WTC11 (cell line): ENCODE results near the gene KIF17. TPM values are rescaled to one million over a fixed set of nuclear protein-coding genes. Genes with fewer than 3 reads are reported as not detected.

Source experiments
- ATAC-seq: fragments of 200-7000 bp; cut with Tn5 transposase; 2 replicates; pipeline ENCODE4 v1.10.0; 2021; ENCODE audit warnings: mild to moderate bottlenecking, moderate library complexity
- CTCF ChIA-PET: fragments of 300-600 bp; sonication (Branson Sonifier 250); formaldehyde crosslinking; loops from one replicate; lab custom pipeline; 2021; ENCODE audit warnings: antibody characterized with exemption; lab: Charles Lee
- POLR2A ChIA-PET: fragments of 350-600 bp; sonication (Branson Sonifier 250); formaldehyde crosslinking; loops from one replicate; lab custom pipeline; 2021; ENCODE audit warnings: antibody characterized with exemption; lab: Charles Lee
- DNase-seq: peaks from one replicate; pipeline ENCODE4 v3.0.0; 2021; ENCODE audit warnings: low spot score
- H3K27ac Mint-ChIP-seq: 2 replicates; pipeline ENCODE4 v1.8.0; 2021; ENCODE audit warnings: mixed read lengths
- H3K27me3 Mint-ChIP-seq: 2 replicates; pipeline ENCODE4 v1.8.0; 2021; ENCODE audit warnings: low read depth, mild to moderate bottlenecking, moderate library complexity, mixed read lengths
- H3K36me3 Mint-ChIP-seq: 2 replicates; pipeline ENCODE4 v1.8.0; 2021; ENCODE audit warnings: mixed read lengths
- H3K4me1 Mint-ChIP-seq: 2 replicates; pipeline ENCODE4 v1.8.0; 2022; ENCODE audit warnings: mixed read lengths
- H3K4me3 Mint-ChIP-seq: 2 replicates; pipeline ENCODE4 v1.8.0; 2021; ENCODE audit warnings: mild to moderate bottlenecking, moderate library complexity, mixed read lengths
- H3K9me3 Mint-ChIP-seq: 2 replicates; pipeline ENCODE4 v1.8.0; 2021; ENCODE audit warnings: mixed read lengths
- ATF1 ChIP-seq: sonication (generic); formaldehyde crosslinking; IDR thresholded peaks from 2 replicates; pipeline ENCODE4 v1.8.1; 2023; ENCODE audit warnings: mild to moderate bottlenecking, moderate library complexity, missing genetic modification reagents
- CREB1 ChIP-seq: sonication (generic); formaldehyde crosslinking; IDR thresholded peaks from 2 replicates; pipeline ENCODE4 v1.8.0; 2023; ENCODE audit warnings: mild to moderate bottlenecking, missing genetic modification reagents
- ELF4 ChIP-seq: sonication (generic); formaldehyde crosslinking; IDR thresholded peaks from 2 replicates; pipeline ENCODE4 v1.8.1; 2022; ENCODE audit warnings: low read depth, mild to moderate bottlenecking, moderate library complexity, missing genetic modification reagents
- FOXK1 ChIP-seq: sonication (generic); formaldehyde crosslinking; IDR thresholded peaks from 2 replicates; pipeline ENCODE4 v1.8.0; 2022; ENCODE audit warnings: mild to moderate bottlenecking, moderate library complexity, missing genetic modification reagents
- GTF2I ChIP-seq: fragments of 250-450 bp; sonication (Bioruptor Pico); conservative IDR thresholded peaks from 2 replicates; pipeline ENCODE4 v1.4.0; 2021; ENCODE audit warnings: mild to moderate bottlenecking
- JUN ChIP-seq: sonication (generic); formaldehyde crosslinking; IDR thresholded peaks from 2 replicates; pipeline ENCODE4 v1.8.0; 2023; ENCODE audit warnings: mild to moderate bottlenecking, missing genetic modification reagents
- KAT7 ChIP-seq: sonication (generic); formaldehyde crosslinking; IDR thresholded peaks from 2 replicates; pipeline ENCODE4 v1.8.1; 2023; ENCODE audit warnings: missing genetic modification reagents, mild to moderate bottlenecking, borderline replicate concordance
- NFE2L1 ChIP-seq: sonication (generic); formaldehyde crosslinking; IDR thresholded peaks from 2 replicates; pipeline ENCODE4 v1.8.1; 2023; ENCODE audit warnings: missing genetic modification reagents
- NR1H2 ChIP-seq: sonication (generic); formaldehyde crosslinking; IDR thresholded peaks from 2 replicates; pipeline ENCODE4 v1.9.0; 2021; ENCODE audit warnings: mild to moderate bottlenecking, moderate library complexity, missing genetic modification reagents
- PRRX2 ChIP-seq: fragments of 250-450 bp; sonication (Bioruptor Pico); IDR thresholded peaks from 2 replicates; pipeline ENCODE4 v1.8.0; 2021; ENCODE audit warnings: mild to moderate bottlenecking
- TP53 ChIP-seq: sonication (generic); formaldehyde crosslinking; IDR thresholded peaks from 2 replicates; pipeline ENCODE4 v1.8.1; 2023; ENCODE audit warnings: mild to moderate bottlenecking, missing genetic modification reagents
- ZNF121 ChIP-seq: sonication (generic); formaldehyde crosslinking; IDR thresholded peaks from 2 replicates; pipeline ENCODE4 v1.8.0; 2023; ENCODE audit warnings: missing genetic modification reagents
- ZNF138 ChIP-seq: sonication (generic); formaldehyde crosslinking; conservative IDR thresholded peaks from 2 replicates; pipeline ENCODE4 v1.8.1; 2022; ENCODE audit warnings: mild to moderate bottlenecking, moderate library complexity, missing genetic modification reagents
- ZNF263 ChIP-seq: sonication (generic); formaldehyde crosslinking; IDR thresholded peaks from 2 replicates; pipeline ENCODE4 v1.8.1; 2022; ENCODE audit warnings: low read depth, mild to moderate bottlenecking, moderate library complexity, missing genetic modification reagents
- ZNF317 ChIP-seq: sonication (generic); formaldehyde crosslinking; IDR thresholded peaks from 2 replicates; pipeline ENCODE4 v1.8.1; 2023; ENCODE audit warnings: low read depth, mild to moderate bottlenecking, moderate library complexity, missing genetic modification reagents, borderline replicate concordance
- ZNF416 ChIP-seq: fragments of 250-450 bp; sonication (Bioruptor Pico); IDR thresholded peaks from 2 replicates; pipeline ENCODE4 v1.9.0; 2021; ENCODE audit warnings: mild to moderate bottlenecking, inconsistent platforms
- total RNA-seq: library from RNA; stranded (reverse); gene quantifications from 3 replicates; pipeline ENCODE4 v1.2.3, GENCODE V29; 2021
- TF ChIP-seq, protein P1 (sequence below): sonication (generic); formaldehyde crosslinking; IDR thresholded peaks from 2 replicates; pipeline ENCODE4 v1.8.0; 2022; ENCODE audit warnings: mild to moderate bottlenecking, missing genetic modification reagents
- TF ChIP-seq, protein P2 (sequence below): sonication (generic); formaldehyde crosslinking; IDR thresholded peaks from 2 replicates; pipeline ENCODE4 v1.8.1; 2023; ENCODE audit warnings: mild to moderate bottlenecking, missing genetic modification reagents, moderate library complexity
- TF ChIP-seq, protein P3 (sequence below): sonication (generic); formaldehyde crosslinking; conservative IDR thresholded peaks from 2 replicates; pipeline ENCODE4 v1.8.1; 2022; ENCODE audit warnings: mild to moderate bottlenecking, missing genetic modification reagents
- TF ChIP-seq, protein P4 (sequence below): sonication (generic); formaldehyde crosslinking; IDR thresholded peaks from 2 replicates; pipeline ENCODE4 v1.8.1; 2022; ENCODE audit warnings: mild to moderate bottlenecking, moderate library complexity, missing genetic modification reagents
- TF ChIP-seq, protein P5 (sequence below): sonication (generic); formaldehyde crosslinking; IDR thresholded peaks from 2 replicates; pipeline ENCODE4 v1.8.0; 2023; ENCODE audit warnings: mild to moderate bottlenecking, missing genetic modification reagents
- TF ChIP-seq, protein P6 (sequence below): sonication (generic); formaldehyde crosslinking; IDR thresholded peaks from 2 replicates; pipeline ENCODE4 v1.8.1; 2022; ENCODE audit warnings: mild to moderate bottlenecking, missing genetic modification reagents, moderate library complexity, borderline replicate concordance
- TF ChIP-seq, protein P7 (sequence below): sonication (generic); formaldehyde crosslinking; IDR thresholded peaks from 2 replicates; pipeline ENCODE4 v1.8.0; 2023; ENCODE audit warnings: missing genetic modification reagents
- TF ChIP-seq, protein P8 (sequence below): sonication (generic); formaldehyde crosslinking; IDR thresholded peaks from 2 replicates; pipeline ENCODE4 v1.8.0; 2022; ENCODE audit warnings: missing genetic modification reagents
- TF ChIP-seq, protein P9 (sequence below): sonication (generic); formaldehyde crosslinking; IDR thresholded peaks from 2 replicates; pipeline ENCODE4 v1.8.1; 2023; ENCODE audit warnings: mild to moderate bottlenecking, missing genetic modification reagents, moderate library complexity

The KIF17 gene
- total RNA-seq, 1 experiment from 2014 or later = 8.1 TPM

DNA sequence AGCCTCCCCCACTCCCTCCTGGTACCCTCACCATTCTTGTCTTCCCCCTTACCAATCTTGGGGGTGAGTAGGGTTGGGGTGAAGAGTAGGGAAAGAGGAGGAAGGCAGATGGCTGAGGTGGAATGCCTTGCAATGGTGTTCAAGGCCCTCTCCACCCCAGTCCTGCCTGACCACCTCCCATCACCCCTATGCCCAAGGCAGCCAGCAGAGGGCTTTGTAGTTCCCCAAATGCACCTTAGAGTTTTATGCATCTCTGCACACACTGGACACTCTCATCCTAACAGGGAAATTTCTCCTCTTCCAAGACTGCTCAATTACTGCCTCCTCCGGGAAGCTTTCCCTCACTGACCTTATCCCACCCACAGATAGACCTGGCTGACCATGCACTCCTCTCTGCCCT lies 15.4 kb downstream of the KIF17 start:
- ATAC-seq (no peak; the same call in 1 of the 2 replicates), DNase-seq (no peak)
- TF ChIP-seq NR1H2 (CRISPR knock-in tag) (no peak), ZNF263 (no peak), ZNF121 (CRISPR knock-in tag) (no peak), ELF4 (CRISPR knock-in tag) (no peak), CREB1 (no peak), GTF2I (CRISPR knock-in tag) (no peak), JUN (CRISPR knock-in tag) (no peak), PRRX2 (no peak), ZNF416 (CRISPR knock-in tag) (no peak), ZNF138 (no peak), FOXK1 (CRISPR knock-in tag) (no peak), TP53 (CRISPR knock-in tag) (no peak), NFE2L1 (no peak), ZNF317 (CRISPR knock-in tag) (no peak)
- TF ChIP-seq, protein P1, sequence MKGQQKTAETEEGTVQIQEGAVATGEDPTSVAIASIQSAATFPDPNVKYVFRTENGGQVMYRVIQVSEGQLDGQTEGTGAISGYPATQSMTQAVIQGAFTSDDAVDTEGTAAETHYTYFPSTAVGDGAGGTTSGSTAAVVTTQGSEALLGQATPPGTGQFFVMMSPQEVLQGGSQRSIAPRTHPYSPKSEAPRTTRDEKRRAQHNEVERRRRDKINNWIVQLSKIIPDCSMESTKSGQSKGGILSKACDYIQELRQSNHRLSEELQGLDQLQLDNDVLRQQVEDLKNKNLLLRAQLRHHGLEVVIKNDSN (CRISPR knock-in tag) = no peak
- TF ChIP-seq, protein P2, sequence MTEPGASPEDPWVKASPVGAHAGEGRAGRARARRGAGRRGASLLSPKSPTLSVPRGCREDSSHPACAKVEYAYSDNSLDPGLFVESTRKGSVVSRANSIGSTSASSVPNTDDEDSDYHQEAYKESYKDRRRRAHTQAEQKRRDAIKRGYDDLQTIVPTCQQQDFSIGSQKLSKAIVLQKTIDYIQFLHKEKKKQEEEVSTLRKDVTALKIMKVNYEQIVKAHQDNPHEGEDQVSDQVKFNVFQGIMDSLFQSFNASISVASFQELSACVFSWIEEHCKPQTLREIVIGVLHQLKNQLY (CRISPR knock-in tag) = no peak
- TF ChIP-seq, protein P3, sequence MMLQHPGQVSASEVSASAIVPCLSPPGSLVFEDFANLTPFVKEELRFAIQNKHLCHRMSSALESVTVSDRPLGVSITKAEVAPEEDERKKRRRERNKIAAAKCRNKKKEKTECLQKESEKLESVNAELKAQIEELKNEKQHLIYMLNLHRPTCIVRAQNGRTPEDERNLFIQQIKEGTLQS = no peak
- TF ChIP-seq, protein P4, sequence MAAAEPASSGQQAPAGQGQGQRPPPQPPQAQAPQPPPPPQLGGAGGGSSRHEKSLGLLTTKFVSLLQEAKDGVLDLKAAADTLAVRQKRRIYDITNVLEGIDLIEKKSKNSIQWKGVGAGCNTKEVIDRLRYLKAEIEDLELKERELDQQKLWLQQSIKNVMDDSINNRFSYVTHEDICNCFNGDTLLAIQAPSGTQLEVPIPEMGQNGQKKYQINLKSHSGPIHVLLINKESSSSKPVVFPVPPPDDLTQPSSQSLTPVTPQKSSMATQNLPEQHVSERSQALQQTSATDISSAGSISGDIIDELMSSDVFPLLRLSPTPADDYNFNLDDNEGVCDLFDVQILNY (CRISPR knock-in tag) = no peak
- CTCF ChIA-PET = interaction anchor here (0.7 to 1.4 kb wide), 2 partner anchors 84 to 493 kb away, joined by 4 to 5 read pairs; partner anchors contain the start of gene HP1BP3
- no peak overlapping the region for H3K27ac Mint-ChIP-seq
- H3K9me3 Mint-ChIP-seq = no peaks in the 10 kb centered on the region
- H3K4me3 Mint-ChIP-seq = no peak overlapping the region
- no peaks in the 10 kb centered on the region; the same call in 1 of the 2 replicates for H3K27me3 Mint-ChIP-seq
- H3K36me3 Mint-ChIP-seq = peaks cover 2% of the 10 kb centered on the region; the same call in 1 of the 2 replicates
- POLR2A ChIA-PET = no interaction called here
- H3K4me1 Mint-ChIP-seq = peaks cover under 1% of the 10 kb centered on the region; the same call in 1 of the 2 replicates

DNA sequence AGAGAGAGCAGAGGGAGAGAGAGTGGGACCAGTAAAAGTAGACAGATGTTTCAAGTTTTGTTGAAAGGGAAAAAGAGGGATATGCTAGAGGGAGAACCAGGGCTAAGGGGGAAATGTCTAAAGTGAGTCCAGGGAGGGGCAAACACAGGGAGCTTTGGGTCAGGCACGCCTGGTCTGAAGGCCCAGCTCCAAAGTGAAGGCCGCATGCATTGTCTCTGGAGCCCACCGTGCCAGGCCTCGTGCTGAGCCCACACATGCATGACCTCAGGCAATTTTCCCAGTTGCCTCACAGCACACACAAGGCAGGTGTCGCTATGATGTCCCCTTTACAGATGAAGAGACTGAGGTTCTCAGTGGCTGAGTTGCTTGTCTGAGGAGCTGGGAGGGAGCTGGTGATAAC lies 16.0 kb downstream of the KIF17 start:
- no peak overlapping the region for H3K27ac Mint-ChIP-seq
- H3K36me3 Mint-ChIP-seq = no peaks in the 10 kb centered on the region
- peaks cover 6% of the 10 kb centered on the region for H3K4me1 Mint-ChIP-seq
- H3K9me3 Mint-ChIP-seq = no peaks in the 10 kb centered on the region
- no peaks in the 10 kb centered on the region; the same call in 1 of the 2 replicates for H3K27me3 Mint-ChIP-seq
- H3K4me3 Mint-ChIP-seq = no peak overlapping the region
- no peak for DNase-seq
- CTCF ChIA-PET = interaction anchor here (0.7 to 1.4 kb wide), 2 partner anchors 85 to 493 kb away, joined by 4 to 5 read pairs; partner anchors contain the start of gene HP1BP3
- POLR2A ChIA-PET = no interaction called here
- ATAC-seq = no peak
- TF ChIP-seq NFE2L1 (no peak), ATF1 (CRISPR knock-in tag) (no peak), KAT7 (CRISPR knock-in tag) (no peak), ZNF263 (no peak)
- TF ChIP-seq, protein P5, sequence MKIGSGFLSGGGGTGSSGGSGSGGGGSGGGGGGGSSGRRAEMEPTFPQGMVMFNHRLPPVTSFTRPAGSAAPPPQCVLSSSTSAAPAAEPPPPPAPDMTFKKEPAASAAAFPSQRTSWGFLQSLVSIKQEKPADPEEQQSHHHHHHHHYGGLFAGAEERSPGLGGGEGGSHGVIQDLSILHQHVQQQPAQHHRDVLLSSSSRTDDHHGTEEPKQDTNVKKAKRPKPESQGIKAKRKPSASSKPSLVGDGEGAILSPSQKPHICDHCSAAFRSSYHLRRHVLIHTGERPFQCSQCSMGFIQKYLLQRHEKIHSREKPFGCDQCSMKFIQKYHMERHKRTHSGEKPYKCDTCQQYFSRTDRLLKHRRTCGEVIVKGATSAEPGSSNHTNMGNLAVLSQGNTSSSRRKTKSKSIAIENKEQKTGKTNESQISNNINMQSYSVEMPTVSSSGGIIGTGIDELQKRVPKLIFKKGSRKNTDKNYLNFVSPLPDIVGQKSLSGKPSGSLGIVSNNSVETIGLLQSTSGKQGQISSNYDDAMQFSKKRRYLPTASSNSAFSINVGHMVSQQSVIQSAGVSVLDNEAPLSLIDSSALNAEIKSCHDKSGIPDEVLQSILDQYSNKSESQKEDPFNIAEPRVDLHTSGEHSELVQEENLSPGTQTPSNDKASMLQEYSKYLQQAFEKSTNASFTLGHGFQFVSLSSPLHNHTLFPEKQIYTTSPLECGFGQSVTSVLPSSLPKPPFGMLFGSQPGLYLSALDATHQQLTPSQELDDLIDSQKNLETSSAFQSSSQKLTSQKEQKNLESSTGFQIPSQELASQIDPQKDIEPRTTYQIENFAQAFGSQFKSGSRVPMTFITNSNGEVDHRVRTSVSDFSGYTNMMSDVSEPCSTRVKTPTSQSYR (CRISPR knock-in tag) = no peak
- TF ChIP-seq, protein P6, sequence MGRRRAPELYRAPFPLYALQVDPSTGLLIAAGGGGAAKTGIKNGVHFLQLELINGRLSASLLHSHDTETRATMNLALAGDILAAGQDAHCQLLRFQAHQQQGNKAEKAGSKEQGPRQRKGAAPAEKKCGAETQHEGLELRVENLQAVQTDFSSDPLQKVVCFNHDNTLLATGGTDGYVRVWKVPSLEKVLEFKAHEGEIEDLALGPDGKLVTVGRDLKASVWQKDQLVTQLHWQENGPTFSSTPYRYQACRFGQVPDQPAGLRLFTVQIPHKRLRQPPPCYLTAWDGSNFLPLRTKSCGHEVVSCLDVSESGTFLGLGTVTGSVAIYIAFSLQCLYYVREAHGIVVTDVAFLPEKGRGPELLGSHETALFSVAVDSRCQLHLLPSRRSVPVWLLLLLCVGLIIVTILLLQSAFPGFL (CRISPR knock-in tag) = no peak
- TF ChIP-seq, protein P7, sequence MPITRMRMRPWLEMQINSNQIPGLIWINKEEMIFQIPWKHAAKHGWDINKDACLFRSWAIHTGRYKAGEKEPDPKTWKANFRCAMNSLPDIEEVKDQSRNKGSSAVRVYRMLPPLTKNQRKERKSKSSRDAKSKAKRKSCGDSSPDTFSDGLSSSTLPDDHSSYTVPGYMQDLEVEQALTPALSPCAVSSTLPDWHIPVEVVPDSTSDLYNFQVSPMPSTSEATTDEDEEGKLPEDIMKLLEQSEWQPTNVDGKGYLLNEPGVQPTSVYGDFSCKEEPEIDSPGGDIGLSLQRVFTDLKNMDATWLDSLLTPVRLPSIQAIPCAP (CRISPR knock-in tag) = no peak
- TF ChIP-seq, protein P8, sequence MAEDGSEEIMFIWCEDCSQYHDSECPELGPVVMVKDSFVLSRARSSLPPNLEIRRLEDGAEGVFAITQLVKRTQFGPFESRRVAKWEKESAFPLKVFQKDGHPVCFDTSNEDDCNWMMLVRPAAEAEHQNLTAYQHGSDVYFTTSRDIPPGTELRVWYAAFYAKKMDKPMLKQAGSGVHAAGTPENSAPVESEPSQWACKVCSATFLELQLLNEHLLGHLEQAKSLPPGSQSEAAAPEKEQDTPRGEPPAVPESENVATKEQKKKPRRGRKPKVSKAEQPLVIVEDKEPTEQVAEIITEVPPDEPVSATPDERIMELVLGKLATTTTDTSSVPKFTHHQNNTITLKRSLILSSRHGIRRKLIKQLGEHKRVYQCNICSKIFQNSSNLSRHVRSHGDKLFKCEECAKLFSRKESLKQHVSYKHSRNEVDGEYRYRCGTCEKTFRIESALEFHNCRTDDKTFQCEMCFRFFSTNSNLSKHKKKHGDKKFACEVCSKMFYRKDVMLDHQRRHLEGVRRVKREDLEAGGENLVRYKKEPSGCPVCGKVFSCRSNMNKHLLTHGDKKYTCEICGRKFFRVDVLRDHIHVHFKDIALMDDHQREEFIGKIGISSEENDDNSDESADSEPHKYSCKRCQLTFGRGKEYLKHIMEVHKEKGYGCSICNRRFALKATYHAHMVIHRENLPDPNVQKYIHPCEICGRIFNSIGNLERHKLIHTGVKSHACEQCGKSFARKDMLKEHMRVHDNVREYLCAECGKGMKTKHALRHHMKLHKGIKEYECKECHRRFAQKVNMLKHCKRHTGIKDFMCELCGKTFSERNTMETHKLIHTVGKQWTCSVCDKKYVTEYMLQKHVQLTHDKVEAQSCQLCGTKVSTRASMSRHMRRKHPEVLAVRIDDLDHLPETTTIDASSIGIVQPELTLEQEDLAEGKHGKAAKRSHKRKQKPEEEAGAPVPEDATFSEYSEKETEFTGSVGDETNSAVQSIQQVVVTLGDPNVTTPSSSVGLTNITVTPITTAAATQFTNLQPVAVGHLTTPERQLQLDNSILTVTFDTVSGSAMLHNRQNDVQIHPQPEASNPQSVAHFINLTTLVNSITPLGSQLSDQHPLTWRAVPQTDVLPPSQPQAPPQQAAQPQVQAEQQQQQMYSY (CRISPR knock-in tag) = no peak
- TF ChIP-seq, protein P9, sequence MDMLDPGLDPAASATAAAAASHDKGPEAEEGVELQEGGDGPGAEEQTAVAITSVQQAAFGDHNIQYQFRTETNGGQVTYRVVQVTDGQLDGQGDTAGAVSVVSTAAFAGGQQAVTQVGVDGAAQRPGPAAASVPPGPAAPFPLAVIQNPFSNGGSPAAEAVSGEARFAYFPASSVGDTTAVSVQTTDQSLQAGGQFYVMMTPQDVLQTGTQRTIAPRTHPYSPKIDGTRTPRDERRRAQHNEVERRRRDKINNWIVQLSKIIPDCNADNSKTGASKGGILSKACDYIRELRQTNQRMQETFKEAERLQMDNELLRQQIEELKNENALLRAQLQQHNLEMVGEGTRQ = no peak
